RWPE1 (cell line): ENCODE data around the gene PDZRN3.

Experiments used
- CTCF ChIA-PET: fragments of 350-600 bp; sonication (Branson Sonifier 250); formaldehyde crosslinking; extraction: SDS; loops from one replicate; lab custom pipeline; 2021; lab: Yijun Ruan, JAX
- POLR2A ChIA-PET: fragments of 400-600 bp; formaldehyde crosslinking; extraction: SDS; loops from one replicate; lab custom pipeline; 2020; ENCODE audit warnings: antibody characterized with exemption; ENCODE audit not compliant: low non-redundant PET; lab: Yijun Ruan, JAX
- DNase-seq: peaks from one replicate; pipeline ENCODE4 v3.0.0; 2012; ENCODE audit warnings: low spot score
- H3K27ac ChIP-seq: fragments of 450-650 bp; 2 replicates; pipeline ENCODE4 v1.5.1; 2017
- TF ChIP-seq, protein P1 (sequence below): fragments of 450-650 bp; conservative IDR thresholded peaks from 2 replicates; pipeline ENCODE4 v1.5.1; 2017; ENCODE audit warnings: low read depth, mild to moderate bottlenecking

The PDZRN3 gene

DNA sequence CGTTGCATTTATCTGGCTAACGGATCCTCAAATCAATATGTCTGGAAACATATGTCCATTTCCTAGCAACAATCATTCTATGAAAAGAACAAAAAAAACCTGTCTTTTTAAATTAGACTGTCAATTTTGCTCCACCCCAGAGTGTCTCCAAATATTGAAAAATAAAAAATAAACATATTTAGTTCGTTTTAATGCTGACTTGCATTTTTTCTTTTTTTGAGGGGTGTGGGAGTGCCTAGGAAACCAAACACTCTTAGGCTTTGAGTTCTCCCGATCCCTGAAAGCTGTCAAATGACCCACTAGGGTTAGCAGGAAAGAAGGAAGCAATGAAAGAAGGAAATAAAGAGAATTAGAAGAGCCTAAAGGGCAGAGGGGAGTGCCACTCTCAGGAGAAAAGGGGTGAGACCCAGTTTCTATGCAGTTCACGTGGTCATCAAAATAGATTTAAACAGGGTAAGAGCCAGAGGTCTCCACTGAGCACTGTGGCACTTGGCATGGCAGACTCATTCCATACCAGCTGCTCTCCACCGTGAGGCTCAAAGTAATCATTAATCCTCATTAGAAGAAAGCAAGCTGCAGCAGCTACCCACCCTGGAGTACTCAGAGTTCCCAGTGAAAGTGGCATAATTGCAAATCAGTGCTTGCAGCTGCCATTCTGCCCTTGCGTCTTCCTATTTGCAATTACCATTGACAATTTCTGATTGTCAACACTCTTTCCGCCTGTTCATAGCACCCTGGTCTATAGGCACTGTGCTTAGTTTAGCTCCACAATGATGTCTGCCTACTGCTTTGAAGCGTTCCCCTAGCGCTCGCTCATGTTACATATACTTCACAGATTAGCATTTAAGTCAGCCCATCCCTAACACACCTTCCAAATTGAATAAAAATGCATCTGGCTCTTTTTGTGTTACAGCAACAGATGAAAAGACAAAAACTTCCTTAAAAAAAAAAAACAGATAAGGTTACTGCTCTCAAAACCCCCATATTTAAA, 32.3 kb downstream of the PDZRN3 start:
- DNase-seq, result no peak
- H3K27ac ChIP-seq, result no peak overlapping the region
- ChIA-PET POLR2A (no interaction called here), CTCF (no interaction called here)
- TF ChIP-seq, protein P1, sequence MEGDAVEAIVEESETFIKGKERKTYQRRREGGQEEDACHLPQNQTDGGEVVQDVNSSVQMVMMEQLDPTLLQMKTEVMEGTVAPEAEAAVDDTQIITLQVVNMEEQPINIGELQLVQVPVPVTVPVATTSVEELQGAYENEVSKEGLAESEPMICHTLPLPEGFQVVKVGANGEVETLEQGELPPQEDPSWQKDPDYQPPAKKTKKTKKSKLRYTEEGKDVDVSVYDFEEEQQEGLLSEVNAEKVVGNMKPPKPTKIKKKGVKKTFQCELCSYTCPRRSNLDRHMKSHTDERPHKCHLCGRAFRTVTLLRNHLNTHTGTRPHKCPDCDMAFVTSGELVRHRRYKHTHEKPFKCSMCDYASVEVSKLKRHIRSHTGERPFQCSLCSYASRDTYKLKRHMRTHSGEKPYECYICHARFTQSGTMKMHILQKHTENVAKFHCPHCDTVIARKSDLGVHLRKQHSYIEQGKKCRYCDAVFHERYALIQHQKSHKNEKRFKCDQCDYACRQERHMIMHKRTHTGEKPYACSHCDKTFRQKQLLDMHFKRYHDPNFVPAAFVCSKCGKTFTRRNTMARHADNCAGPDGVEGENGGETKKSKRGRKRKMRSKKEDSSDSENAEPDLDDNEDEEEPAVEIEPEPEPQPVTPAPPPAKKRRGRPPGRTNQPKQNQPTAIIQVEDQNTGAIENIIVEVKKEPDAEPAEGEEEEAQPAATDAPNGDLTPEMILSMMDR, result no peak

DNA sequence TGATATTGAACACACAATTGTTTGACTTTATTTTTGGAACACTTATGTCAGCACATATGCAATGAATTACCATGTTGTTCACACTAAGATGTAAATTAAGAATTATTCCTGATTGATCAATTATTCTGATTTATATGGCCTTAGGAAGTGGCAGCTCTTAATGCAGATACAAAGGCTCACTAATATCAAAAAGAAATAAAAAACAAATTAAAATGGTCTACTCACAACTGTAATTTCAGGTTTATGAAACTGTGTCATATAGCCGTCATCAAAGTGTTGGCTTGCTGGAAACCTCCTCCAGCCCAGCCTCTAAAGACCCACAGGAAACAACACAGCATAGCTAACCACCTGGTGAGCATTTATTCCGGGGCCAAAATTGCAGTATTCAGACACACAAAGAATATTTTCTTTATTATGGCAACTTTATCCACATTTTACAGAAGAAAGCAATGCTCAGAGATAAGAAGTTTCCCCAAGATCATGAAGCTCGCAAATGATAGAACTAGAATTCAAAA, 33.4 kb downstream of the PDZRN3 start:
- no peak for DNase-seq
- H3K27ac ChIP-seq, result no peak overlapping the region
- ChIA-PET CTCF (no interaction called here), POLR2A (no interaction called here)
- TF ChIP-seq, protein P1, result no peak

DNA sequence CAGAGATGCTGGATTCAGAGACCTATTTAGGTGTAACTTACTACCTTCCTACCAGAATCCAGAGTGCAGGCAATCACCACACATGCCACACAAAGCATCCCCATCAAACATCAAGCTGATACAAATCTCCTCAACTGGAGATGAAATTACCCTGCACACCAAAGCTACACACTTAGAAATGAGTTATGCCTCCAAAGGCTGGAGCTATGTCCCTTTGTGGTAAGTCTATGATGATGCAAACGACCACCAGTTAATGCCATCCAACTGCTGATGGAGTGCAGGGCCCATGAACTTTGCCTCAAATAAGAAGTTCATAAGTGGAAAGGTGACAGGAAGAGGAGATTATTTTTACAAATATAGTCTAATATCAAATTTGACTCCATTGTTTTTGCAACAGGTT, 38.1 kb downstream of the PDZRN3 start:
- TF ChIP-seq, protein P1, result no peak
- ChIA-PET CTCF (no interaction called here), POLR2A (no interaction called here)
- H3K27ac ChIP-seq, result no peak overlapping the region
- no peak for DNase-seq

DNA sequence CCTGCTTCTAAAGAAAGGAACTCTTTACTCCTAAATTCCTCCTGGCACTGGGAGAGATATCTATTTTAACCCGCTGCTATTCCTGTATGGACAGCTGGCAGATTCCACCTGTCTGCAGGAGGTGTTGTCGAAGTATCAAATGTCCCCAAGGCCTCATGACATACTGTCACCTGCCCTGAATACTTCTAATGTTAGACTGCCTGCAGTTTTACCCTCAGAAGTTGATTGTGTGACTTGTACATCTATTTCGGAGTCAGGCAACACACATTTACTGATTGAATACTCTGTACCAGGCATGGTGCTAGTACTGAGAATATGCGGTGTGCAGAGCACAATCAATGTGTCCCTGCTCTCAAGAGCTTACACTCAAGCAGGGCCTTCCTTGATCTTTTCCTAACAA, 38.6 kb downstream of the PDZRN3 start:
- no peak overlapping the region for H3K27ac ChIP-seq
- TF ChIP-seq, protein P1, result no peak
- DNase-seq, result no peak
- CTCF ChIA-PET, result no interaction called here
- POLR2A ChIA-PET, result no interaction called here

DNA sequence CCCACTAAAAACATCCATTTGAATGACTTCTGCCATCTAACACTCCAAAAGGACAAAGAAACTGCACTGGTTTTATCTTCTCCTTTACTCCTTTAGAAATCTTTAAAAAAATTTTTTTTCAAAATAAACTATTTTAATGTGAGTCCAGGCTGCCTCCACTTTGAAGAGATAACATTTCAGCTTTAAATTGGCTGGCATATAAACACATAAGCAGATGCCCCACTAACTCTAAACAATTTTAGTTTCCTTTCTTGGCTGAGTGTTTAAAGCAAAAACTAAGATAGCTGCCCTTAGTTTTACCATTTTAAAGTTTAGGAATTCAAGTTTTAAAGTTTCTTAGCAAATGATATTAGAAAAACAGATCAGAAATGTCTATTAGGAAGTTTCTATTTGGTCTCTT, 39.9 kb downstream of the PDZRN3 start:
- no peak overlapping the region for H3K27ac ChIP-seq
- POLR2A ChIA-PET, result no interaction called here
- CTCF ChIA-PET, result no interaction called here
- DNase-seq, result no peak
- TF ChIP-seq, protein P1, result no peak

DNA sequence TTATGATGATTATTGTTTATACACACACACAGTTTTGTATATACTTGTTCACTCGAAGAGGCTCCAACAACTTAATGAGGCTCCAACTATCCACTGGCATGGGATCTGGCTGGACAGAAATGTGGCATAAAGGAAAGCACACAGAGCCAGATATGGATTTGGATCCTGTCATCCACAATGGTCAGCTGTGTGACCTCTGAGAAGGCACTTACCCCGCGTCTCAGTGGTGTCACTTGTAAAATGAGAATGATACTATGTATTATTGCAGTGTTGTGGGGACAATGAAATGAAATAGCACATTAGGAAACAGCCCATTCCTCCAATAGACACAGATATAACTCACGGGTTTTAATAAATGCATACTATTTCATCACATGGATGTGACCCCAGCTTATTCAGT, 42.2 kb downstream of the PDZRN3 start:
- ChIA-PET CTCF (no interaction called here), POLR2A (no interaction called here)
- TF ChIP-seq, protein P1, result no peak
- H3K27ac ChIP-seq, result no peak overlapping the region
- no peak for DNase-seq
